NCI-H2107 treated with DMSO at 0.1 percent for 48 hours (cell line): ENCODE data around the gene KREMEN1.
"Not testable (repeated sequence)": the region's sequence is repeated elsewhere in the genome, so short reads cannot be mapped to it uniquely, and the experiment has no call there.

Source experiments
- DNase-seq: peaks from one replicate; lab custom pipeline; 2025; ENCODE audit not compliant: unreplicated experiment; lab: John Stamatoyannopoulos, UW

KREMEN1 gene, protein sequence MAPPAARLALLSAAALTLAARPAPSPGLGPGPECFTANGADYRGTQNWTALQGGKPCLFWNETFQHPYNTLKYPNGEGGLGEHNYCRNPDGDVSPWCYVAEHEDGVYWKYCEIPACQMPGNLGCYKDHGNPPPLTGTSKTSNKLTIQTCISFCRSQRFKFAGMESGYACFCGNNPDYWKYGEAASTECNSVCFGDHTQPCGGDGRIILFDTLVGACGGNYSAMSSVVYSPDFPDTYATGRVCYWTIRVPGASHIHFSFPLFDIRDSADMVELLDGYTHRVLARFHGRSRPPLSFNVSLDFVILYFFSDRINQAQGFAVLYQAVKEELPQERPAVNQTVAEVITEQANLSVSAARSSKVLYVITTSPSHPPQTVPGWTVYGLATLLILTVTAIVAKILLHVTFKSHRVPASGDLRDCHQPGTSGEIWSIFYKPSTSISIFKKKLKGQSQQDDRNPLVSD

GRCh38 chr22:29072979-29073617 lies at the start of gene KREMEN1:
KREMEN1 (plus strand) TSS chr22:29073035; CDS start chr22:29073131, 96 bp downstream.
- no peak for DNase-seq

GRCh38 chr22:29023172-29023796 lies 49.6 kb upstream of the KREMEN1 start:
- no peak for DNase-seq

DNA sequence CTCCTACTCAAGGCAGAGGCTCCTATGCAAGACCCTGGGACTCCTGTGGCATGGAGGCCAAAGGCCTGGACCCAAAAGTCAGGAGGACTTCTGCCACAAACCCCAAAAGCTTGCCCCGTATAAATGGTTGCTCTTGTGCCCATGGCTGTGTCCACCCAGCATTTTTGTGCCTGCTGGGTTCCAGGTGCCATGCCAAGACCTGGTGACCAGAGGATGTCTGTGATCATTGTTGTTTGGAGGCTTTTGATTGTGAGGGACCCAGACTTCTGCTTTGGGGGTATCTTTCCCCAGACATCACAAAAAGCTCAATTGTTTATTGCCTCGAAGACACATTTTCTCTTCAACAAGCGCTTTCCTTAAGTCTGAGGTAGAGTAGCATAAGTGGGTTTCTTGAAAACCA lies 46.3 kb upstream of the KREMEN1 start:
- DNase-seq, result no peak

DNA sequence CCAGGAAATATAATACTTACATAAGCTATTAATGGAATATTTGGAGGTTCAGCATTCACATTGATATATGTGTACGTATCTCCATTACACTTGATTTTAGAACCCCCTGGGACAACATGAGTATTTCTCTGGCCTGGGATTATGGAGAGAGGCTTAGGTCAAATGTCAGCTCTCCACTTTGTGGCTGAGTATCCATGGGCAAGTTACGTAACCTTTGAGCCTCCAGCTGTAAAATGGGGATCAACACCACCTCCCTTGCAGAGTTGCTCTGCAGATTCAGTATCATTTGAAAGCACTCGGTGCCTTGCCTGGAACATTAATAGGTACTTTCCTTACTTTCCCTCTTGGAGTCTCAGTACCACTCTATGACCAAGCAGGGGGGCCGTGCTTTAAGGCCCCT lies 44.4 kb upstream of the KREMEN1 start:
- no peak for DNase-seq

GRCh38 chr22:29029202-29030000 lies 43.4 kb upstream of the KREMEN1 start:
- no peak for DNase-seq

- no peak for DNase-seq
Observed at GRCh38 chr22:29030016-29030617, 42.7 kb upstream of the KREMEN1 start.

DNA sequence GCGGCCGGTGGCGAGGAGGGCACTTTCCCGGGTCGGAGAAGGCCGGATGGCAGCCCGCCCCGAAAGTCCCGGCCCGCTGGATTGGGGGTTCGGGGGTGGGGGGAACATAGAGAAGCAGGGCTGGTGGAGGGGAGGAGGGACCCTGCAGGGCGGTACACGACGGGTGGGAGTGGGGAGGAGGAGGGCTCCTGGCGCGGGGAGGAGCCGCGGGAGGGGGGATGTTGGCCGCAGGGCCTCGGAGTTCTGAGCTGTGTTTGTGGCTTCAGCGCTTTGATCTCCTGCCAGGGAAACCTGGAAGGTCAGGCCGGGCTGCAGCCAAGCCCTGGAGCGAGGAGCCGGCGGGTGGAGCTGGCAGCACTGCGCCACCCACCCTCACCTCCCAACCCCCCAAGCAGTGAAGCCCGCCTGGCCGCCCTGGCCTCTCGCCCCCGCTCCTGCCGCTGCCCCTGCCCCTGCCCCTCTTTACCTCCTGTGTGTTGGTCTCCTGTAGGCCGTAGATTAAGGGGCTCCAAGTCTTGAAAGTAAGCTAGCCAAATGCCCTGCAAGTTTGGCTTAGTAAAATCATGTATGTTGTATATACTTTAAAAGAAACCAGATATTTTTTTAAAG lies 42.1 kb upstream of the KREMEN1 start:
- peak; percentile 1 for DNase-seq

GRCh38 chr22:29031227-29032011 lies 41.4 kb upstream of the KREMEN1 start:
- no peak for DNase-seq

DNA sequence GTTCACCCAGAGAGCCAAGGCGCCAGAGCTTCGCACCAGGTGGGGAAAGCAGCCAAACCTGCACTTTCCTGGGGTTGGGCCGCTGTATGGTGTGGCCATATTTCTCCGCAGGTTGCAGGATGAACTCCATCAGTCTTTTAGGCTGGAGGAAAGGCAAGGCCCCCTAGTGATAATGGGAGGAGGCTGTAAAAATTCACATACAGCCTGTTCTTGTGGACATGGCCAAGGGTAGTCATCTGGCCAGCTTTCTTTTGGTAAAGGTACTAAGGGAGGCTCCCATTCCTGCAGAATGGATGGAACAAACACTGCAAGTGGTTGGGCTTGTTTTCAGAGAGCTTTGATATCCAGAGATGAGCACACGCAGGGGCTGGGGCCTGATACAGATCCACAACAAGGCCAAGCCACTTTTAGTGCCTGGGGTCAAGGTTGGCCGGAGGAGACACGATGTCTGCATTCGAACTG lies 40.8 kb upstream of the KREMEN1 start:
- DNase-seq, result no peak

DNA sequence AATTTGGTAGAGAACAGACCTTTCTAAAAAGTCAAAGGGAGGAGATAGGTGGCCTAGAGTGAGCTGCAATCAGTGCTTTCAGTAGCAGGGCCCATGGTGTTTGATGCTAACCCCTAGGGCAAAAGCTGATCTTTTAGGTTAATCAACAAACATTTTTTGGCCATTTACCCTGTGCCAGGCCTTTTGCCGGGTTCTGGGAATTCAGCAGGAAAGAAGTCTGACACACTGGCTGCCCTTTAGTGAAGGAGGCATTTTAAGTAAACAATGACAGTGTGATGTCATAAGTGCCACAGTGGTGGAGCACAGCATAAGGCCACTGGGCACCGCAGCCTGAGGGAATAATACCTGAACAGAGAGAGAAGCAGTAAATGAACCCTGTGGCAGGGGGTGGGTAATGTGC lies 40.3 kb upstream of the KREMEN1 start:
- DNase-seq, result no peak

DNA sequence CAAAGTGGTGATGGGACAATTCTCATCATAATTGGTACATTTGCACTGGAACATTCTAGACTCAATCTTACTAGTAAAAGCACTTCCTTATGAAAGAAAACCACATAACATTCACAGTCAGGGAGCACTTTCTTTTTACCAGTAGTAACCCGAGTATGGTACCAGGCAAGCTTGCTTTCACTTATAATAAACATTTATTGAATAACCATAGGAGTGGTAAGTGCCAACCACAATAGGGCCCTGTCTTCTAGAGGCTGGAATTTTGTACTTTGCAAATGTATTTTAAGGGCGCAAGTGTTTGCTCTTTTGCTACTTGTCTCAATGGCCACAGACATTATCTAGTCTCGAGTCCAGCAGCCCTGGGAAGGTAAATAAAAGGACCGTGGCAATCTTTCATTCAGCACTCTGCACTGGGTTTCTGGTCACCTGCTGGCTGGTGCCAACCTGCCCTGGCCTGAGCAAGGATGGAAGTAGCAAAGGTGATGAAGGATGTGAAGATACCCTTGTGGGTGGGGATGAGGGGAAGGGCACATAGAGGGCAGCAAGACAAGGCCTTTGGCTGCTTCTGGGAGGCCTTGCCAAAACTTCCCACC lies 35.4 kb upstream of the KREMEN1 start:
- DNase-seq, result peak; percentile 82

- peak; percentile 8 for DNase-seq
Observed at GRCh38 chr22:29039148-29039547, 33.7 kb upstream of the KREMEN1 start.

DNA sequence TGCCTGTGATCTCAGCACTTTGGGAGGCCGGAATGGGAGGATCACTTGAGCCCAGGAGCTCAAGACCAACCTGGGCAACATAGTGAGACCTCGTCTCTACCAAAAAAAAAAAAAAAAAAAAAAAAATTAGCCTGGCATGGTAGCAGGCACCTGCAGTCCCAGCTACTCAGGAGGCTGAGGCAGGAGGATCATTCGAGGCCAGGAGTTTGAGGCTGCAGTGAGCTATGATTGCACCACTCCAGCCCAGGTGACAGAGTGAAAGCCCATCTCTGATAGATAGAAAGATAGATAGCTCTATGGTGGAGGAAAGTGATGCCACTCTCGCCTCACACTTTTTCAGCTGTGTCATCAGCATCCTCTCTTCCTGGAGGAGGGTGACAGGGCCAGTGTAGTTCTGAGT lies 33.2 kb upstream of the KREMEN1 start:
- not testable (repeated sequence) for DNase-seq

- peak; percentile 42 for DNase-seq
Observed at GRCh38 chr22:29040385-29041275, 32.2 kb upstream of the KREMEN1 start.

GRCh38 chr22:29041408-29041807 lies 31.4 kb upstream of the KREMEN1 start:
- DNase-seq, result no peak

DNA sequence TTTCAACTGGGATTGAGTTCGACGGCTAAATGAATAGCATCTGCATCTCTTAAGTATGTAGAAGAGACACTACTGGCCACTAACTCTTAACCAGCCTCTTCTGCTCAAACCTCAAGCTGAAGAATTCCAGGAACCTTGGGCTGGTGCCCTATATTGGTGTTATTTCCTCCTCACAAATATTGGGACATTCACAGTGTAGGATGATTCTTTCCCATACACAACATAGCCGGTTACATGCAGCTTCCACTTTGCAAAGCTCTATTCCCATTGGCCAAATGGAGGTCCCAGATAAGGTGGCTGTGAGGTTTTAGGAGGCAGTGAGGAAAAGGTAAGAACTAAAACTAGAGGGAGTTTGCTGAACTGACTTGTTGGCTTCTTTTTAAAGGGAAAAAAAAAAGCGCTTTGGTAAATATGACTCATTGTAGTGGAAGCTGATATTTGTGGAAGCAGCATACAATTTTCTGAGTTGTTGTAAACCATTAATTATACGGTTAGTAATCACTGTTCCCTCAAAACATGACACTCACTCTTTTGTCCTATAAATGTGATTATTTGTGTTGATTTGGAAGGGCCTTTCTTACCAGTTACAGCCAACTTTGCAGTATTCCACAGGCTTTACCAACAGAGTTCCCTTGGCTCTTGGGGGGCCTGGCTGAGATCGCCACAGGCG lies 28.8 kb upstream of the KREMEN1 start:
- no peak for DNase-seq

- DNase-seq, result no peak
Observed at GRCh38 chr22:29044657-29045176, 28.1 kb upstream of the KREMEN1 start.
